SU-DHL-6 (cell line): Measurements from ENCODE around the gene CCAR1.

Experiments used
- EZH2phosphoT487 ChIP-seq: fragments of 200-600 bp; sonication (generic), shearing (Covaris generic); conservative IDR thresholded peaks from 2 replicates; pipeline ENCODE4 v1.6.1; 2018; ENCODE audit warnings: mild to moderate bottlenecking, antibody characterized with exemption, low read length, moderate library complexity, mixed read lengths
- TF ChIP-seq, protein P1 (sequence below): fragments of 200-600 bp; sonication (generic); IDR thresholded peaks from one replicate; pipeline ENCODE4 v1.5.1; 2017; ENCODE audit warnings: antibody characterized with exemption, mild to moderate bottlenecking, low read length, moderate library complexity; ENCODE audit not compliant: insufficient read depth, poor library complexity, severe bottlenecking

DNA sequence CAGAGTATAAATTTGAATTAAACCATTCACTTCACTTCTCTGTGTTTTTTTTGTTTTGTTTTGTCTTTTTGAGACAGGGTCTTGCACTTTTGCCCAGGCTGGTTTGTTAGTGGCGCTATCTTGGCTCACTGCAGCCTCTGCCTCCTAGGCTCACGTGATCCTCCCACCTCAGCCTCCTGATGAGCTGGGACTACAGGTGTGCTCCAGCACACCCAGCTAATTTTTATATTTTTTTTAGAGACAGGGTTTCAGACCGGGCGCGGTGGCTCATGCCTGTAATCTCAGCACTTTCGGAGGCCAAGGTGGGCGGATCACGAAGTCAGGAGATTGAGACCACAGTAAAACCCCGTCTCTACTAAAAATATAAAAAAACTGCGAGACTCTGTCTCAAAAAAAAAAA lies 69.4 kb downstream of the CCAR1 start:
- TF ChIP-seq, protein P1, sequence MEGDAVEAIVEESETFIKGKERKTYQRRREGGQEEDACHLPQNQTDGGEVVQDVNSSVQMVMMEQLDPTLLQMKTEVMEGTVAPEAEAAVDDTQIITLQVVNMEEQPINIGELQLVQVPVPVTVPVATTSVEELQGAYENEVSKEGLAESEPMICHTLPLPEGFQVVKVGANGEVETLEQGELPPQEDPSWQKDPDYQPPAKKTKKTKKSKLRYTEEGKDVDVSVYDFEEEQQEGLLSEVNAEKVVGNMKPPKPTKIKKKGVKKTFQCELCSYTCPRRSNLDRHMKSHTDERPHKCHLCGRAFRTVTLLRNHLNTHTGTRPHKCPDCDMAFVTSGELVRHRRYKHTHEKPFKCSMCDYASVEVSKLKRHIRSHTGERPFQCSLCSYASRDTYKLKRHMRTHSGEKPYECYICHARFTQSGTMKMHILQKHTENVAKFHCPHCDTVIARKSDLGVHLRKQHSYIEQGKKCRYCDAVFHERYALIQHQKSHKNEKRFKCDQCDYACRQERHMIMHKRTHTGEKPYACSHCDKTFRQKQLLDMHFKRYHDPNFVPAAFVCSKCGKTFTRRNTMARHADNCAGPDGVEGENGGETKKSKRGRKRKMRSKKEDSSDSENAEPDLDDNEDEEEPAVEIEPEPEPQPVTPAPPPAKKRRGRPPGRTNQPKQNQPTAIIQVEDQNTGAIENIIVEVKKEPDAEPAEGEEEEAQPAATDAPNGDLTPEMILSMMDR, result no peak
- no peak for TF ChIP-seq EZH2phosphoT487
